Activated CD8-positive, alpha-beta memory T cell treated with anti-CD3 and anti-CD28 coated beads, Interleukin-2, amount 10 ng/mL, durations not matched to agents 7 days and 5 days (primary cell): ENCODE results near the gene CTNNA1. TPM values are rescaled to one million over a fixed set of nuclear protein-coding genes. Genes with fewer than 3 reads are reported as not detected.
"Not testable (repeated sequence)": the region's sequence is repeated elsewhere in the genome, so short reads cannot be mapped to it uniquely, and the experiment has no call there.

Experiments
- ATAC-seq: fragments of 150-1000 bp; cut with Tn5 transposase; one replicate; pipeline ENCODE4 v1.10.0; 2021; ENCODE audit warnings: moderate library complexity
- CTCF ChIA-PET: fragments of 350-600 bp; sonication (Branson Sonifier 250); formaldehyde crosslinking; loops from one replicate; lab custom pipeline; 2021; ENCODE audit warnings: antibody characterized with exemption; lab: Charles Lee
- DNase-seq: peaks from one replicate; pipeline ENCODE4 v3.0.0-alpha.2; 2020
- H3K27ac Mint-ChIP-seq: one replicate; pipeline ENCODE4 v1.8.0; 2021; ENCODE audit warnings: mild to moderate bottlenecking, mixed read lengths
- H3K27me3 Mint-ChIP-seq: one replicate; pipeline ENCODE4 v1.8.0; 2021; ENCODE audit warnings: mixed read lengths
- H3K36me3 Mint-ChIP-seq: one replicate; pipeline ENCODE4 v1.8.0; 2021; ENCODE audit warnings: mild to moderate bottlenecking, mixed read lengths
- H3K4me1 Mint-ChIP-seq: one replicate; pipeline ENCODE4 v1.8.0; 2021; ENCODE audit warnings: mixed read lengths
- H3K4me3 Mint-ChIP-seq: one replicate; pipeline ENCODE4 v1.8.0; 2021; ENCODE audit warnings: mild to moderate bottlenecking, moderate library complexity, mixed read lengths
- H3K9me3 Mint-ChIP-seq: one replicate; pipeline ENCODE4 v1.8.0; 2022; ENCODE audit warnings: low read depth, mixed read lengths
- total RNA-seq, 2 experiments: library from RNA; stranded (reverse); gene quantifications; one replicate each; pipeline ENCODE4 v1.2.3, GENCODE V29; 2021

The CTNNA1 gene
- total RNA-seq, 2 experiments from 2014 or later = 62.0 to 89.8 TPM

- not testable (repeated sequence) for DNase-seq, H3K36me3 Mint-ChIP-seq, H3K9me3 Mint-ChIP-seq, ATAC-seq, H3K4me1 Mint-ChIP-seq, H3K4me3 Mint-ChIP-seq, H3K27ac Mint-ChIP-seq
- H3K27me3 Mint-ChIP-seq = peaks cover 41% of the 10 kb centered on the region
- CTCF ChIA-PET = interaction anchor here (1.4 kb wide), 1 partner anchor 74 kb away, joined by 3 read pairs; no protein-coding TSS in a partner anchor
Measured at GRCh38 chr5:138715931-138716432, 37.2 kb upstream of the CTNNA1 start.

GRCh38 chr5:138716456-138716924 is 36.7 kb upstream of the CTNNA1 start:
- ATAC-seq (no peak), DNase-seq (no peak)
- CTCF ChIA-PET = no interaction called here
- Mint-ChIP-seq H3K27me3 (peaks cover 40% of the 10 kb centered on the region), H3K4me1 (peaks cover 1% of the 10 kb centered on the region), H3K27ac (no peak overlapping the region), H3K36me3 (no peaks in the 10 kb centered on the region), H3K4me3 (no peak overlapping the region), H3K9me3 (no peaks in the 10 kb centered on the region)

- Mint-ChIP-seq H3K36me3 (no peaks in the 10 kb centered on the region), H3K27ac (no peak overlapping the region), H3K4me3 (no peak overlapping the region), H3K9me3 (no peaks in the 10 kb centered on the region), H3K4me1 (peaks cover 1% of the 10 kb centered on the region), H3K27me3 (peaks cover 41% of the 10 kb centered on the region)
- ATAC-seq = no peak
- no peak for DNase-seq
- CTCF ChIA-PET = no interaction called here
Measured at GRCh38 chr5:138717399-138717798, 35.8 kb upstream of the CTNNA1 start.

DNA sequence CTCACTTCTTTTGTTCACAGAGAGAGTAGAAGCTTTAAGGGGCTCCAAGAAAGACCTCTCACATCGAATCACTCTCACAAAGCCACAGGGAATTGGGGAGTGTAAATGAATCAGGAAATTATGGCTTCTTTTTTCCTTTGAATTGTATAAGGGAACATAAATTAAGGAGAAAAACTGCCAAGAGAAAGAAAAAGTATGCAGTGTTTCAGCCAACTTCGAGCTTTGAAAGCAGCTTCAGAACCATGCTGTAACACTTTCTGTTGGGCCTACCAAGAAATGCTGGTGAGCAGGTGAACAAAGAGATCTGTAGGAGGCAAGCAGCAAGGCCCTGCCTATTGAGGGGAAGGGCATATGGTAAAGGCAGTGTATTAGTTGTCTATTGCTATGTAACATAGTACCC is 33.4 kb upstream of the CTNNA1 start:
- no peak for DNase-seq
- Mint-ChIP-seq H3K4me1 (no peaks in the 10 kb centered on the region), H3K9me3 (no peaks in the 10 kb centered on the region), H3K4me3 (no peak overlapping the region), H3K27me3 (peaks cover 46% of the 10 kb centered on the region), H3K36me3 (no peaks in the 10 kb centered on the region), H3K27ac (no peak overlapping the region)
- ATAC-seq = no peak
- CTCF ChIA-PET = interaction anchor here (1.0 kb wide), 1 partner anchor 16 kb away, joined by 3 read pairs; no protein-coding TSS in a partner anchor

GRCh38 chr5:138720840-138721239 is 32.4 kb upstream of the CTNNA1 start:
- CTCF ChIA-PET = no interaction called here

GRCh38 chr5:138721979-138722378 is 31.2 kb upstream of the CTNNA1 start:
- Mint-ChIP-seq H3K27ac (no peak overlapping the region), H3K4me1 (peaks cover 12% of the 10 kb centered on the region), H3K4me3 (no peak overlapping the region), H3K9me3 (no peaks in the 10 kb centered on the region), H3K36me3 (no peaks in the 10 kb centered on the region), H3K27me3 (peaks cover 38% of the 10 kb centered on the region)
- ATAC-seq (no peak), DNase-seq (no peak)
- CTCF ChIA-PET = interaction anchor here (0.7 kb wide), 1 partner anchor 19 kb away, joined by 3 read pairs; no protein-coding TSS in a partner anchor

More at GRCh38 chr5:138720840-138721239, 32.4 kb upstream of the CTNNA1 start:
- no peak for ATAC-seq
- Mint-ChIP-seq H3K36me3 (no peaks in the 10 kb centered on the region), H3K4me3 (no peak overlapping the region), H3K4me1 (peaks cover 3% of the 10 kb centered on the region), H3K27me3 (peaks cover 43% of the 10 kb centered on the region), H3K9me3 (no peaks in the 10 kb centered on the region), H3K27ac (no peak overlapping the region)
- DNase-seq = no peak

DNA sequence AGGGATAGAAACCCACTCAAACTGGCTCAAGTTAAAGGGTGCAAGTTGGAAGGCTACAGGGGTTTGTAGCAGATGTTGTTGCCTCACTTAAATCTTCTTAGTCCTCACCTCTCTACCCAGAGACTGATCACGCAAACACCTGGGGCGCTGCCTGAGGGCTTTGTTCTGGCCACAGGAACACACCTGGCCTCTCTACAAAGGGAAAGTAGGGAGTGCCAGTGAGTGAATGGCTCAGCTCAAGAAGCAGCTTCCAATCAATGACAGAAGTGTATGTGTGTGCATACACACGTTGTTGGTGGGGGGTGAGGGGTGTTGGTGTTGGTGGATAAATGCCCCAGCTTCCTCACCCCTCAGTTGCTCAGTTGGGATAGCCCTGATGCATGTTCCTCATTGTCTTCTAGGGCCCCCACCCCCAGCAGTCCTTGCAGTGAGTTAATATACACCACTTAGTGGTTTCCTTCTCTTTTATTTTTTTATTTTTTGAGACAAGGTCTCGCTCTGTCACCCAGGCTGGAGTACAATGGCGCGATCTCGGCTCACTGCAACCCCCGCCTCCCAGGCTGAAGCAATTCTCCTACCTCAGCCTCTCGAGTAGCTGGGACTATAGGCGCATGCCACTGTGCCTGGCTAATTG is 30.6 kb upstream of the CTNNA1 start:
- Mint-ChIP-seq H3K9me3 (no peaks in the 10 kb centered on the region), H3K36me3 (no peaks in the 10 kb centered on the region), H3K4me3 (no peak overlapping the region), H3K27ac (no peak overlapping the region), H3K27me3 (peaks cover 37% of the 10 kb centered on the region), H3K4me1 (peaks cover 18% of the 10 kb centered on the region)
- CTCF ChIA-PET = interaction anchor here (0.7 kb wide), 1 partner anchor 20 kb away, joined by 3 read pairs; no protein-coding TSS in a partner anchor
- ATAC-seq (no peak), DNase-seq (no peak)

- Mint-ChIP-seq H3K27me3 (peaks cover 37% of the 10 kb centered on the region), H3K4me3 (no peak overlapping the region), H3K9me3 (no peaks in the 10 kb centered on the region), H3K27ac (no peak overlapping the region), H3K36me3 (no peaks in the 10 kb centered on the region), H3K4me1 (peaks cover 19% of the 10 kb centered on the region)
- CTCF ChIA-PET = no interaction called here
- ATAC-seq = no peak
- DNase-seq = no peak
Measured at GRCh38 chr5:138724470-138725146, 28.6 kb upstream of the CTNNA1 start.

- ATAC-seq (peak; percentile 27), DNase-seq (no peak)
- CTCF ChIA-PET = interaction anchor here (1.0 kb wide), 1 partner anchor 11 kb away, joined by 4 read pairs; no protein-coding TSS in a partner anchor
- H3K27me3 Mint-ChIP-seq = peaks cover 37% of the 10 kb centered on the region
- no peak overlapping the region for H3K27ac Mint-ChIP-seq
- H3K36me3 Mint-ChIP-seq = no peaks in the 10 kb centered on the region
- no peak overlapping the region for H3K4me3 Mint-ChIP-seq
- H3K4me1 Mint-ChIP-seq = peaks cover 19% of the 10 kb centered on the region
- H3K9me3 Mint-ChIP-seq = no peaks in the 10 kb centered on the region
Measured at GRCh38 chr5:138725153-138725817, 27.9 kb upstream of the CTNNA1 start.

DNA sequence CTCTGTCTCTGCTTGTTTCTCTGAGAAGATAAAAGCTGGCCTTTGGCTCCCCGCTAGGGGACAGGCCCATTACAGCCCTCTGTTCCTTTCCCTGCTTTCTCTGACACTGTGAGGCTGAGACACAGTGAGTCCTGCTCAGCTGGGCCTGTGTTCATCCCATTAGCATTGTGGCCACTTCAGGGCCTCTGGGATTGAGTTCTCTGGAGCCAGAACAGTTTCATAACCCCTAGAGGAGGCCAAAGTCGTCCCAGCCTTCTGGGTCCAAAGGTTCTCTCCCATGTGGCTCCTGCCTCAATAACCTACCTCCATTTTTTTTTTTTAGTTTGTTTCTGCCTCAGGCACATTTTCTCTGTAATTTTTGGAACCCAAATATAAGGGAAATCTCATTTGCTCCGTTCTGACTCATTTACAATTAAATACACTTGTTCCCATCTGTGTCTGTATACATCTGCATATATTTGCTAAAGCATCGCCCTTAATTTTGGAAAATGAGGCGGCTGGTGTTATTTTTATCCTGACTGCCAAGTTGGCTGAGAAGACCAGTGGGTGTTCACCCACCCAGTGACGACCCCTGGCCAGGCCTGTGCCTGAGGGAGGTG is 27.3 kb upstream of the CTNNA1 start:
- Mint-ChIP-seq H3K4me3 (no peak overlapping the region), H3K27me3 (peaks cover 39% of the 10 kb centered on the region), H3K27ac (no peak overlapping the region), H3K36me3 (no peaks in the 10 kb centered on the region), H3K4me1 (peaks cover 19% of the 10 kb centered on the region), H3K9me3 (no peaks in the 10 kb centered on the region)
- ATAC-seq = no peak
- CTCF ChIA-PET = interaction anchor here (1.0 kb wide), 1 partner anchor 12 kb away, joined by 4 read pairs; no protein-coding TSS in a partner anchor
- no peak for DNase-seq

- Mint-ChIP-seq H3K9me3 (no peaks in the 10 kb centered on the region), H3K36me3 (no peaks in the 10 kb centered on the region), H3K4me3 (peak overlapping the region; percentile 19), H3K27ac (peak overlapping the region; percentile 38), H3K4me1 (peaks cover 19% of the 10 kb centered on the region), H3K27me3 (peaks cover 36% of the 10 kb centered on the region)
- ATAC-seq (peak; percentile 70), DNase-seq (peak; percentile 60)
- CTCF ChIA-PET = no interaction called here
Measured at GRCh38 chr5:138726848-138727247, 26.4 kb upstream of the CTNNA1 start.

DNA sequence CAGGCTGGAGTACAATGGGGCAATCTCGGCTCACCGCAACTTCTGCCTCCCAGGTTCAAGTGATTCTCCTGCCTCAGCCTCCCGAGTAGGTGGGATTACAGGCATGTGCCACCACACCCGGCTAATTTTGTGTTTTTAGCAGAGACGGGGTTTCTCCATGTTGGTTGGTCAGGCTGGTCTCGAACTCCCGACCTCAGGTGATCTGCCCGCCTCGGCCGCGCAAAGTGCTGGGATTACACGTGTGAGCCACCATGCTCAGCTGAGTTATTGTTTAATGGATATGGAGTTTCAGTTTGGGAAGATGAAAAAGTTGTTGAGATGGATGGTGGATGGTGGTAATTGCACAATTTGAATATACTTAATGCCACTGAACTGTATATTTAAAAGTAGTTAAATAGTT is 22.7 kb upstream of the CTNNA1 start:
- H3K4me1 Mint-ChIP-seq = peaks cover 19% of the 10 kb centered on the region
- H3K9me3 Mint-ChIP-seq, CTCF ChIA-PET: not testable (repeated sequence)

DNA sequence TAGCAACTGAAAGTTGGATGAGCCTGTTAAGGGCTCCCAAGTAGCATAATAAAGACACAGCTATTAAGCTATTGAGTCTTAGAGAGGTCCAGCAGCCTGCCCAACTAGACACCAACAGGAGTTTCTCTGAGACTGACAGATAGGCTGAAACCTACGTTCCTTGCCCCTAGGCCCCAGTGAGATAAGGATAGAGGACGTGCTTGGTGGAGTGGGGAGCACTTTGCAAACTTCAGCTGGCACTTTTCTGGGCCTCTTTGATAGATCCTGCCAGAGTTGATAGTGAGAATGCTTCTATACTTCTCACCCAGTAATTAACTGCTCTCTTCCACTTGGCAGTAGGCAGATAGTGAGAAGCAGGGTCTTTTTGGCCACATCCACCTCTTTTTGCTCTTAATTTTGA is 20.8 kb upstream of the CTNNA1 start:
- no peak overlapping the region for H3K27ac Mint-ChIP-seq
- no peak for ATAC-seq
- no peaks in the 10 kb centered on the region for H3K9me3 Mint-ChIP-seq
- H3K36me3 Mint-ChIP-seq = no peaks in the 10 kb centered on the region
- CTCF ChIA-PET = interaction anchor here (1.4 kb wide), 1 partner anchor 91 kb away, joined by 3 read pairs; no protein-coding TSS in a partner anchor
- peaks cover 6% of the 10 kb centered on the region for H3K4me1 Mint-ChIP-seq
- H3K4me3 Mint-ChIP-seq = no peak overlapping the region
- no peak for DNase-seq
- H3K27me3 Mint-ChIP-seq = peaks cover 16% of the 10 kb centered on the region

More for the DNA sequence above, 22.7 kb upstream of the CTNNA1 start:
- not testable (repeated sequence) for DNase-seq, H3K36me3 Mint-ChIP-seq, H3K27ac Mint-ChIP-seq, H3K4me3 Mint-ChIP-seq, ATAC-seq
- peaks cover 21% of the 10 kb centered on the region for H3K27me3 Mint-ChIP-seq
